SK-N-DZ (cell line): ENCODE measurements around the gene PLCD3.

ENCODE experiments used
- DNase-seq: peaks from one replicate; pipeline ENCODE4 v3.0.0-alpha.2; 2015; ENCODE audit warnings: low spot score

PLCD3 gene

DNA sequence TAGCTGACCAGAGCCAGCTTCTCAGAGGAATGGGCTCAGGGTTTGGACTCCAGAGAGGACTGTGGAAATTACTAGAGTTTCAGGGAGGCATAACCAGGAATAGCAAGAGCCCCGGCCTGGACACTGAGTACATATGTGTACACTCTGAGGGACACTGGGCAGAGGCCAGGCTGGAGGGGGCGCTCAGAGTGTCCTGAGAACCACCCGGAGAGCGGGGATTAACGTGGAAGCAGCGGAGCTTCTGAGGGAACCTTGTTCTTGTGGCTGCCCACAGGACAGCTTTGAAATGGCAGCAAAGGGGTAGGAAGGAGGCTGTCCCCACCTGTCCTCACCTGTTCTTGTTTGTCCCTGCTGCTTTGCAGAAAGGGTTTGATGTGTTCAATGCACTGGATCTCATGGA lies 27.8 kb downstream of the PLCD3 start:
- no peak for DNase-seq

DNA sequence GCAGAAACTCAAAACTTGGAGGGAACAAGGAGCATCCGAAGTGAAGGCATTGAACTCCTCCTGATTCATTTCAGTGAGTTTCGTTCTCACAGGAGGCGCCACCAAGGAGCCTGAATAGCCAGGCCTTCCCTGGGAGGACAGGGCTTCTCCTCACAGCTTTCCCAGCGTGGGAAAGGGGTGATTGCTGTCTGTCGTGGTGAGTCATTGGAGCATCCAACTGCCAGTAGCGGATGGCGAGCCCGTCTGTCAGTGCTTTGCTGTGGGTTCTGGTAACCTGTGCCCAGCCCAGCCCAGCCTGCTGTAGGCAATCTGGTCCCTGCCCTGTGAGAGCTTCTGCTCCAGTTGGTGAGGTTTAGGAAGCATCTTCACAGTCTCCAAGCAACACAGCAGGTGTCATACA lies 28.3 kb downstream of the PLCD3 start:
- no peak for DNase-seq

DNA sequence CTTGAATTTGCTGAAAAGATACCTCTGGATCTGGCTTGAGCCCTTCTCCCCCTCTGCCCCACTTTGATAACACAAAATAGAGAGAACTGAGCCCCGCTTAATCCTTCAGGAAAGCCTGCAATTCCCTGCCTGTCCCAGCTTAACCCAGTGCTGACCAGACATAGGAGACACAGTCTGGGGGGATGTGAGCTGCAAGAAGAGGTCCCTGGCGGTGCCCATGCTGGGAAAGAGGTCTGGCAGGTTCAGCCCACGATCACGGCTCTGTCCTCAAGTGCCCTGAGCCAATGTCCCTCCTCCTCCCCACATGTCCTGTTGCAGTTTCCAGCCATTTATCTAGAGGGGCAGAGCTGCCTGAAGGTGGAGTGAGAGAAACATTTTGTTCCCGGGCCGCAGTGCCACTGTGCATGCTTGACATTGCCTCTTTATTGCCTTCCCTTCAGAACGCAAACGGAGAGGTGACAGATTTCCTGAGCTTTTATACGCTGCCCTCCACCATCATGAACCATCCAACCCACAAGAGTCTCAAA lies 29.0 kb downstream of the PLCD3 start:
- DNase-seq: no peak

DNA sequence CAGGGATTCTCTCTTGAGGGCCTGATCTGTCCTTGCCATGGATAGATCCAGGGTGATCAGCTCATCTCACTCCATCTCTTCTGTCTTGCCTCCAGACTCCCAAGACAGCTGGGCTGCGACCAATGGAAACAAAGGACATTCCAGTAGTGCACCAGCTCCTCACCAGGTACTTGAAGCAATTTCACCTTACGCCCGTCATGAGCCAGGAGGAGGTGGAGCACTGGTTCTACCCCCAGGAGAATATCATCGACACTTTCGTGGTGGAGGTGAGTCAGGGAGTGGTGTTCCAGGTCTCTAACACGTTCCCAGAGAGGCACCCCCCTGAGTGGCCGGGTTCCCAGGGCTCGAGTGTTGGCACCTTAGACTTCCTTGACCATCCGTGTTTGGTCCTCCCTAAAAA lies 29.5 kb downstream of the PLCD3 start:
- no peak for DNase-seq

DNA sequence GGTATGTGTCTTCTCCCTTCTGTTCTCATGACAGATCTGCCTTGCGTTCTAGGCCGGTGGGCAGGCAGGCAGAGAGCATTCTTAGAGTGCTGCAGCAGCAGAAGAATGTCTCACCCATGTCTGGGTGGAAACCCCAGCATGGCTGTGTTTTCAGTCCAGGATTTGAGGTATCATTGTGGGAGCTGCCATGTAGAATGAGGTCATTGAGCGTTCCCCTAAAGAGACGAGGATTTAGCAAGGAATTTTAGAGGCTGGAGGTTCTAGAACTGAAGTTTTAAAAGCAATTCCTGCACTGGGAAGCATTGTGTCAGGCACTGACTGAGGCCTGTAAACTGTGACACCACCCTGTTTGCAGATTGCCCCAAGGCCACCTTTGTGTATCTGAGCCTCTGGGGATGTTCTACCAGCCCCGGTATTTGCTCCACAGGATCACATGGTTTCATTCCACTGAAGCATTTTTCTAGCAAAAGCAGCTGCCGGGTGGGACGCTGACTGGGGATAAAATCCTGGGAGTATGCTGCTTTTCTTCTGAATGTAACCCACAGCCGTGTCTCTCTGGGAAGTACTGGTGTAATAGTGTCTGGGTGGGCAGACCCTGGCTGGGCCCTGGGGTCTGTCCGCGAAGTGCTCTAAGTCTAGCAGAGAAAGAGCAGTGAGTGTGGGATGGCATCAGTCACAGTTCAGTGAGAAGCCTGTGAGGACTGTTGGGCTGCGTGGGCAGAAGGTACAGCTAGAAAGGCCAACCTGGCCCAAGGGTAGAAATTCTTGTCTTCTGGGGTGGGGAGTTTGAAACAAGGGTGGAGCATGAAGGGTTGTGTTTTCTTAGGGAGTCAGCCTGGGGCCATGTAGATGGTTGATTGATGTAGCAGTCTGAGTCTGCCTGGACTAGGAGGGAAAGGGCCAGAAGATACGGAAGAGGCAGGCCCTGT lies 30.2 kb downstream of the PLCD3 start:
- no peak for DNase-seq

DNA sequence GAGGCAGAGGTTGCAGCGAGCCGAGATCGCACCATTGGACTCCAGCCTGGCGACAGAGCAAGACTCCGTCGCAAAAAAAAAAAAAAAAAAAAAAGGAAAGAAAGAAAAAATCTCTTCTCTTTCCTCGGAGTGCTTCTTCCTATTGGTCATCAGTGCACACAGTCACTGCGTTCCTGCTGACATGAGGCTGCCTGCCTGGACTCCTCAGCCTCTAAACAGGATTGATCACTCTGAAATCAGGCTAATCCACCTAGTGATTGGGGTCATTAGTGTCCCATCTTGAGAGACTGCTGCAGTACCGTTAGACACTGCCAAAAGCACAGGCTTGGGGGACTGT lies 30.8 kb downstream of the PLCD3 start:
- DNase-seq: no peak

DNA sequence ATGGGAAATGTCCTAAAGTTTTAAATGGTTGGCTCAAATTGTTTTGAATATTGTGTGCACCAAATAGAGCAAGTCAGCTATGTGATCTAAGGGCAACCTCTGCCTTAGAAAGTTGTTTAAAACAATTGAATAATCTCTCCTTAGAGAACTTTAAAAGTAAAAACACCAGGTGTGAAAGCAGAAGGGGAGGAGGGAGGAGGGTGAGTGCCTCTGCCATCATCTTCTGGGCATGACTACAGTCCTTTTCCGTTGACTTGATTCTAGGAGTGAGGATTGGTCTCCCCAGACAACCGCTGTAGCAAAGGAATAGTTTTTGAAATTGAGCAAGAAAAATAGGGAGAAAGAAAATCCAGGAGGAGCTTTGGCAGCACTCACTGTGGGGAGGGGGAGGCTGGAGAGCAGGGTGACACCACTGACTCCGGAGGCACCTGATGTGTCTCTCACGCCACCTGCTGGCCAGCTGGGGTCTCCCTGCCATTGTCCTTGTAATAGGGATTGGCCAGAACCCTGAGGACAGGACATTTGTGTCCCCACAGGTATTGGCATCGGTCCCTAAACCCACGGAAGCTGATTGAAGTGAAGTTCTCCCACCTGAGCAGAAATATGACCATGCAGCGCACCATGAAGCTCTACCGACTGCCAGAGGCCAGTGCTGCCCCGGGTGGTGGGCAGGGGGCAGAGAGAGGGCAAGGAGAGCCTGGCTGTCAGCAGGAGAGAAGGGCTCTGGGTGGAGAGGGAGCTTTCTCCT lies 33.3 kb downstream of the PLCD3 start:
- peak; percentile 83 for DNase-seq

DNA sequence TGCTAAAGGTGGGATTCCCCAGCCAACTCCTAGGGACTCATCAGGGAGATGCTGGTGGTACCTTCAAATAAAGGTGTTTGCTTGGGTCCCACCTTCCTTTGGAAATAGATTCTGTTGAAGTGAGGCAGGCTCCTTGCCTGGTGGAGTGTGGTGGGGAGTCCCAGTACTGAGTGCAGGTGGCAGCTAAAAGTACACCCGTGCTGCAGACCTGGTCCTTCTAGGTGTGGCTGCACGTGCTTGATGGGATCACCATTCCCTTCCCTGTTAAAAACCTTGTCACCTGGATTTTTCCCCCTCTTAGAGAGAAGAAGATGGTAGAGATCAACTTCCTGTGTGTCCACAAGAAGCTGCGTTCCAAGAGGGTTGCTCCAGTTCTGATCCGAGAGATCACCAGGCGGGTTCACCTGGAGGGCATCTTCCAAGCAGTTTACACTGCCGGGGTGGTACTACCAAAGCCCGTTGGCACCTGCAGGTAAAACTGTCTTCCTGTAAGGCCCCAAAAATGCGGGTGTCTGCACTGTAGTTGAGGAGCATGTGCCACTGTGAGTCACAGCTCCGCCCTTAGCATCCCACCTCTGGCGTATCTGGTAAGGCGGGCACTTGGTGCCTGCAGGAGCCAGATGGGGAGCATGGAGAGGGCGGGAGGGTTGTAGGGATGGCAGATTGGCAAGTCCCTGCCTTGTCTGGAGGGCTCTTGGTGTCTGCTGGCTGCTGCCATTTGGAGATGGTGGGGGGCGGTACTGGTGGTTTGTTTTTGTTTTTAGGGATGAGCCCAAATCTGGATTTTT lies 34.0 kb downstream of the PLCD3 start:
- no peak for DNase-seq

DNA sequence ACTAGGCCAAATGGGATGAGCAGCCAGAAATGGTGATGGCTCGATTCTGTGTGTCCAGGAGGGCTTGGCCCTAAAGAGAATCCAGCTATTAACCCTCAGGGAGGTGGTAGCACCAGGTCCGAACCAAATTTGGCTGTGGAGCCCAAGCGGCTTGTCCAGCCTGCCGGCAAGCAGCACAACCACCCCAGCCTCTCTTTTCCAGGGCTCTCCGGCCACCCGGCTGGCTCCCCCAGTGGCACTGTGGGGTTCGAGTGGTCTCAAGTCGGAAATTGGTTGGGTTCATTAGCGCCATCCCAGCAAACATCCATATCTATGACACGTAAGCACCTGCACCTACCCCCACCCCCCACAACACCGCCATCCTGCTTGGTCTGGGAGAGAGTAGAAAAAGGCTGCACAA lies 35.4 kb downstream of the PLCD3 start:
- DNase-seq: no peak

DNA sequence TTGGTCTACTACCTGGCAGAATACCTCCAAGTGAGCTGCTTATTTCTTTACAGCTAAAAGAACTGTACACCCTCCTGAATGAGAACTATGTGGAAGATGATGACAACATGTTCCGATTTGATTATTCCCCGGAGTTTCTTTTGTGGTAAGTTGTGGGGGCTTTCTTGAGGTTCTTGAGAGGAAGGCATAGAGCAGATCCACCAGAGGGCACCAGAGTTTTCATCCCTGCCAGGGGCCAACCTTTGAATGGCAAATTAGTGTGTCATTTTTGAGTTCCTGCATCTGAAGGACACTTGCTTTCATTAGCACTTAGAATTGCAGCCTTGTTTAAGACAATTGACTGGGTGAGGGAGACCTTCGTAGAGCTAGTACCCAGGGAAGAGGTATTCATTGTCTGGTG lies 36.2 kb downstream of the PLCD3 start:
- DNase-seq: no peak

DNA sequence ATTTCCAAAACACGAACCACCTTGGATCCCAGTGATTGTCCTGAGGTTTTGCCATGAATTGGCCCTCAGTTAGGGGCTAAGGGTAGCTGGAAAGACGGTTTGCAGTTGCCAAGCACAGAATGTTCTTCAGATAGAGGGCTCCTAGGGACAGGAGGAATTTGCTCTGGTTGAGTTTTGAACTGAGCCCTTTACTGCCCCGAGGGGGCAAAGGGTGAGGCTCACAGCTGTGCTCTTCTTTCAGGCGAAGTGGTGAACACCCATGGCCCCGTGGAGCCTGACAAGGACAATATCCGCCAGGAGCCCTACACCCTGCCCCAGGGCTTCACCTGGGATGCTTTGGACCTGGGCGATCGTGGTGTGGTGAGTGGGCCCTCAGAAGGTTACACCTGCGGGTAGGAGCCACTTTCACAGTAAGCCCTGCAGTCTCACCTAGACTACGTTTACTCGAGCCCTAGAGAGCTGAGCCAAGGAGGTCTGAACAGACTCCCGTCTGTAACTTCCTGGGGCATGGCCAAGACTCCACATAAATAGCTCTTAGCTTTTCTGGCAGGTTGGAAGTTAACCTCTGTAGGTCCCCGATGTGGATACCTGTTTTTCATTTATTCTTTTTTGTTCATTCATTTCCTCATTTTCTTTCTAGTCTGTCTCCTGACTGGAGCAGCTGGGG lies 38.7 kb downstream of the PLCD3 start:
- DNase-seq: no peak

DNA sequence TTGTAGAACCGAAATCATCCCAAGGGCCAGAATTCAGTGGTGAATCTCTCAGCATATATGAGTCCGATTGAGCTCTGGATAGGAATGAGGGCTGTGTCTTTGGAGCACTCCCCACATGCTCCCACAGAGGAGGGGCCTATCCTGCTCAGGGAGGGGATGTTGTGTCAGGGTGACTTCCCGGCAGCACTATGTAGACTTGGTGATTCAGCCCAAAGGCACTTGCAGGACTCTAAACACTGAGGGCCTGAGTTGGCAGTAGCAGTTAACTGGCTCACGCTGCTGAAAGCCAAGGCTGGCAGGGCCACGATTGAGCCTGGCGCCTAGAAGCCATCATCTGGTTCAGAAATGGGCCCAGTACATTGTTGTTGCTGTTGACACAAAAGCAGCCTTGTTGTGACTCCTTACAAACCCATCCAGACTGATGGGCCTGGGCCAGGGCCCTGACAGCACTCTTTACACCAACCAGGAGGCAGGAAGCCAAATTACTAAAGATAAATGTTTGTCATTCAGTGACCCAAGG lies 39.3 kb downstream of the PLCD3 start:
- no peak for DNase-seq

DNA sequence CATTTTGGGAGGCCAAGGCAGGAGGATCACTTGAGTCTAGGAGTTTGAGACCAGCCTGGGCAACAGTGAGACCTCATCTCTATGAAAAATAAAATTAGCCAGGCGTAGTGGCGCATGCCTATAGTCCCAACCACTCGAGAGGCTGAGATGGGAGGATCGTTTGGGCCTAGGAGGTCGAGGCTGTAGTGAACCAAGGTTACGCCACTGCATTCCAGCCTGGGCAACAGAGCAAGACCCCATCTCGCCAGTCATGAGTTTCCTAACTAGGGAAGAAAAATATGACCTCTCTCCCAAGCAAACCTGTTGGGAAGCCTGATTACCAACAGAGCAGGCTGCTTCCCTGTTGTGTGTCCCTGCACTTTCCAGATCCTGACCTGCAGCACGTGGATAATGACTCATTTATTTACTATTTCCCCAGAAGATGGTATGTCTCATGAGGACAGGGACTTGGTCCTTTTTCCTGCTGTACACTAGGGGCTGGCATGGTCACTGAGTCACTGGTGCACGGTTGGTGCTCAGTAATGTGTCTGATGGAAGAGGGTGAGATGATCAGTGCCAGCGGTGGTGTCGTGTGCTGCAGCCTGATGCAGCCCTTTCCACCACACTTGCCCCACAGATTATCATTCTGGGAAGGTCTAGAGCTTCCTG lies 40.4 kb downstream of the PLCD3 start:
- no peak for DNase-seq

DNA sequence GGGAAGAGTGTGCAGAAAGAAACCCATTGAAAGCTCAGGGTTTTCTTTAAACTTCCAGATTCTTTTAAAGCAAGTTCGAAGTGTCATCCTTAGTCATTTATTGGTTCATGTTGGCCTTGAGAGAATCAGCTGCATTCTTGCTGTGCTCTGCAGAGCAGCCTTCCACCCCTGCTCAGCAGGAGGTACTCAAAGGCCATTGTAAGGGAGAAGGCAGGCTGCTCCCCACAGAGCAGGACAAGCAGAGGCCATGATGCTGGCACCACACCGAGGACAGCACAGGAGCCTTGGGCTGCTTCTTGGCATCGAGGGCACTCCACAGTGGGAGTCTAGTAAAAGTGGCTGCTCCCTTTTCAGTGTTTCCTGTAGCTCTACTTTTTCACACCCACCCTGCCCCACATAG lies 41.6 kb downstream of the PLCD3 start:
- DNase-seq: no peak

DNA sequence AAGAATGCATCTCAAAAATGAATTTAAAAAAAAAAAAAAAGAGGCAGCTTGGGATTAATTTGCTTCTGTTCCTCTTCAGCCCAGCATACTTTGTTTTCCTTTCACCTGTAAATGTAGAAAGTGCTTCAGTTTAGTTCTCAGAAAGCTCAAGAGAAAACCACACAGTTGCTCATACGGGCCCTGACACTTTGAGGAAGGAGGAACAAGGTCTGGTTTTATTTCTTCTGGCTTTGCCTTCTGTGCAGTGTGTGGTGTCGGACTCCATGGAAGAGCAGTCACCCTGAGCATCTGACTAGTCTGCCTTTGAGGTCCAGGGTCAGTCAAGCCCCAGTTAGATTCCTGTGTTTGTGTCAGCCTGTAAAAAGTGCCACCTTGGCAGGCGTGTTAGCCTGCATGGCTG lies 43.6 kb downstream of the PLCD3 start:
- no peak for DNase-seq

DNA sequence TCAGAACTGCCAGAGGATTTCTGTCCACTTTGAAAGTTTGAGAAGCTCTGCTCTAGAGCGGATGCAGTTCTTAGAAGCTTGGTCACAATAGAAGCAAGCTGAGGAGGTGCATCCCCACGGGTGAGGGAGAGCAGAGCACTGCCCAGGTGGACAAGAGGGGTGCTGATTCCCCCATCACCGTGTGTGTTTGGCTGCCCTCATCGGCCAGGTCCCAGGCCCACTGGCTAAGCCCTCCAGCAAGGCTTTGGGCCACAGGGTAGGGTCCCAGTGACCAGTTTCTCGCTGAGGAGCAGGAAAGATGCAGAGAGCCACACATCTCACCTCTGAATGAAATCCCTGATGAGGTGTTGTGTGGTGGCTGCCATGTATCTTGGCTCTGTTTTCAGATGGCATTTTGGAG lies 44.3 kb downstream of the PLCD3 start:
- DNase-seq: no peak

DNA sequence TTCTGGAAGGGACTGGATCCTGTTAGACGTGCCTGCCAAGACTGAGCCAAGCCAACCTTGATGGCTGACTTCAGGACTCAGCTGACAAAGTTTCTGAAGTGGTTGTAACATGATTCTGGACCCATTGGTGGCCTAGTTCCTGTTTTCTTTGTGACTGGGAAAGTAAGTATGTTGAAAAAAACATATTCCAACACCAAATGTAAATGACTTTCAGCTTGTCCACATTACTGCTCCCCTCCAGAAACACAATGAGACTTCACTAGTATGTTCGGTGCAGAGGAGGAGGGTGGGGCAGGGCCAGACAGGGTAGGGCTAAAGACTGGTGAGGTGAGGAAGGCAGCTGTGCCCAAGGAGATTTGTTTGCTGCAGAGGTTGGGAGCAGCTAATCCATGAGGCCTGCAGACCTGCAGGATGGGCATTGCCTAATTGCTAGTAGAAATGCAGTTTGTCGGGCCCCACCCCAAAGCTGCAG lies 44.8 kb downstream of the PLCD3 start:
- DNase-seq: no peak

DNA sequence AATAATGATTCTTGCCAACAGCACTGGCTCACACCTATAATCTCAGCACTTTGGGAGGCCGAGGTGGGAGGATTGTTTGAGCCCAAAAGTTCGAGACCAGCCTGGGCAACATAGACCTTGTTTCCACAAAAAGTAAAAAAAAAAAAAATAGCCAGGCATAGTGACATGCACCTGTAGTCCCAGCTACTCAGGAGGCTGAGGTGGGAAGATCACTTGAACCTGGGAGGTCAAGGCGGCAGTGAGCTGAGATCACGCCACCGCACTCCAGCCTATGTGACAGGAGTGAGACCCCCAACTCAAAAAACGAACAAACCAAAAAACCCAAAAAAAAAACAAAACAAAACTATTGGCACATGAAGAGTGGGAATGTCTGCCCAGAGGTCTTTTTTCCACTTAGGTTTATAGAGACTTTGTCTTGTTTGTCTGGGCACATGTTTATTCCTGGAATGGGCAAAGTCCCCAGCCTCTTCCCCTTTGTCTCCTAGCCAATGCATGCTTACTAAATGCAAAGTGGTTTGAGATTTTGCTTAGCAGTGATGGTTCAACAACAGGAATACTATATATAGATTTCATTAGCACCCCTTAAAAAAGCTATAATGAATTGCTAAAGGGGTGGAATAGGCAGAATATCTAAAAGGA lies 45.3 kb downstream of the PLCD3 start:
- DNase-seq: no peak

DNA sequence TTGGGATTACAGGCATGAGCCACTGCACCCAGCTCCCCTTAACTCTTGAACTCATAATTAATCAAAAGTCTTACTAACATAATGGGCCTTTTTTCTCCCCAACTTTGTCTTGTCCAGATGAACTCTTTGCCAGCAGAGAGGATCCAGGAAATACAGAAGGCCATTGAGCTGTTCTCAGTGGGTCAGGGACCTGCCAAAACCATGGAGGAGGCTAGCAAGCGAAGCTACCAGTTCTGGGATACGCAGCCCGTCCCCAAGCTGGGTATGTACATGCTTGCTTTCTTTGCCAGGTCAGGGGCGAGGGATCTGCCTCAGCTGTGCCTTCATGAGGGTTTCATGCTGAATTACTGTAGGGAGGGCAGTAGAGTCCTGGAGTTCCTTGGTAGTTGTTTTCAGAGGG lies 45.9 kb downstream of the PLCD3 start:
- DNase-seq: no peak

DNA sequence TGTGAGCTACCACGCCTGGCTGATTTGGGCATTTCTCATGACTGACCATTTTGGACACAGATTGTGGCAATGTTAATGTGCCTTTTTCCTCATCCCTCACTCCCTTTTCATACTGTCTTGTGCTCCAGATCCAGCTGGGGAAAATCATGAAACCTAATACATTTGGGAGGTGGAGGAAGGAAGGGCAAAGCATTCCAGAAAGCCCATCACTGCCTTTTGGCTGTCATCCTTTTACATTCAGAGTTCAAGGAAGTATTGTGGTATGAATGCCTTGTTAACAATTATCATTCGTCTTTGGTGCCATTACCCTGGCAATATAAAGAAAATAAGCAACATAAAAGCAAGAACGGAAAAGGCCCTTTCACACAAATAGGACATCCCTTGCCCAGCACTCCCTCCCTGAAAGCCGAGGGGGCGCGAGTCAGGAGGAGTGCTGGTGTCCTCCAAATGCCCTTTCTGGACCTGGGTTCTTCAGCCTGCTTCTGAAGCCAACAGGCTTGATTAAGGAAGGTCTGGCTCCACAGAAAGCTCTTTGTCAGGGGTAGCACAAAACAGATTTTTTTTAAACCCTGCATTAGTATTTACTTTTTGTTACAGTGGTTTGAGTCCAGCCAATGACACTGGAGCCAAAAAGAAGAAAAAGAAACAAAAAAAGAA lies 51.1 kb downstream of the PLCD3 start:
- DNase-seq: no peak
